Muscle of leg (tissue), 11 donors: ENCODE measurements around the gene C11orf24. TPM values are rescaled to one million over a fixed set of nuclear protein-coding genes. Genes with fewer than 3 reads are reported as not detected.

Experiments
- DNase-seq: peaks from one replicate; pipeline ENCODE4 v3.0.0; 2013
- H3K27ac ChIP-seq: one replicate; pipeline ENCODE4 v1.5.1; 2013; ENCODE audit warnings: mild to moderate bottlenecking, low read length, control low read depth
- H3K27me3 ChIP-seq: one replicate; pipeline ENCODE4 v1.6.1; 2013; ENCODE audit warnings: low read length; ENCODE audit not compliant: control insufficient read depth, insufficient read depth
- H3K36me3 ChIP-seq: one replicate; pipeline ENCODE4 v1.6.1; 2013; ENCODE audit warnings: low read length; ENCODE audit not compliant: control insufficient read depth, insufficient read depth
- H3K4me1 ChIP-seq: one replicate; pipeline ENCODE4 v1.6.1; 2013; ENCODE audit warnings: low read length; ENCODE audit not compliant: control insufficient read depth, insufficient read depth
- H3K4me3 ChIP-seq: one replicate; pipeline ENCODE4 v1.5.1; 2013; ENCODE audit warnings: low read length, control low read depth
- H3K9me3 ChIP-seq: replicated peaks from 2 replicates; pipeline ENCODE4 v1.6.1; 2013; ENCODE audit warnings: low read depth, low read length; ENCODE audit not compliant: control insufficient read depth
- WGBS: methylation state at CpG from one replicate; pipeline ENCODE4 v1.1.5; 2013; ENCODE audit warnings: missing lambda C conversion rate; ENCODE audit not compliant: insufficient coverage; 5-methylcytosine and 5-hydroxymethylcytosine counted together
- polyA plus RNA-seq, 8 donors: library from polyadenylated mRNA; unstranded; fragments of 120-200 nt; gene quantifications; one replicate each; pipeline versions ENCODE4 v1.2.1 to v1.2.3, GENCODE V29; 2013; ENCODE audit warnings: inconsistent platforms in 1 of 8, low replicate concordance in 1 of 8; ENCODE audit not compliant: insufficient read length in 8 of 8, insufficient read depth in 1 of 8
- total RNA-seq: library from RNA; stranded (reverse); fragments of 120-200 nt; gene quantifications from one replicate; pipeline ENCODE4 v1.2.4, GENCODE V29; 2013

Gene C11orf24
- total and polyA plus RNA-seq, 9 donors, result 14.7 to 39.0 (median 28.2) TPM

DNA sequence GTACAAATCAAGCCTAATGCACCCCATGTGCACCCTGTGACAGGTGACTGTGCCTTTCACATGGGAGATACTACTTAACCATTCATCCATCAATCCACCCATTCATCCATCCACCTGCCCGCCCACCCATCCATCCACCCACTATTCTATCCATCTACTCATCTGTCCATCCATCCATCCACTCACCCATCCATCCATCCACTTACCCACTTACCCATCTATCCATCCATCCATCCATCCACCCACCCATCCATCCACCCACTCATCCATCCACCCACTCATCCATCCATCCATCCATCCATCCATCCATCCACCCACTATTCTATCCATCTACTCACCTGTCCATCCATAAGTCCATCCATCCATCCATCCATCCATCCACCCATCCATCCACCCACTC lies 7.5 kb downstream of the C11orf24 start:
- Histone ChIP-seq H3K4me1 (peaks cover under 1% of the 10 kb centered on the region), H3K27me3 (no peaks in the 10 kb centered on the region), H3K27ac (no peak overlapping the region), H3K36me3 (peaks cover 79% of the 10 kb centered on the region), H3K4me3 (no peak overlapping the region), H3K9me3 (no peaks in the 10 kb centered on the region)
- WGBS, result 100% methylated on average over 1 of the region's 1 CpG
- no peak for DNase-seq

DNA sequence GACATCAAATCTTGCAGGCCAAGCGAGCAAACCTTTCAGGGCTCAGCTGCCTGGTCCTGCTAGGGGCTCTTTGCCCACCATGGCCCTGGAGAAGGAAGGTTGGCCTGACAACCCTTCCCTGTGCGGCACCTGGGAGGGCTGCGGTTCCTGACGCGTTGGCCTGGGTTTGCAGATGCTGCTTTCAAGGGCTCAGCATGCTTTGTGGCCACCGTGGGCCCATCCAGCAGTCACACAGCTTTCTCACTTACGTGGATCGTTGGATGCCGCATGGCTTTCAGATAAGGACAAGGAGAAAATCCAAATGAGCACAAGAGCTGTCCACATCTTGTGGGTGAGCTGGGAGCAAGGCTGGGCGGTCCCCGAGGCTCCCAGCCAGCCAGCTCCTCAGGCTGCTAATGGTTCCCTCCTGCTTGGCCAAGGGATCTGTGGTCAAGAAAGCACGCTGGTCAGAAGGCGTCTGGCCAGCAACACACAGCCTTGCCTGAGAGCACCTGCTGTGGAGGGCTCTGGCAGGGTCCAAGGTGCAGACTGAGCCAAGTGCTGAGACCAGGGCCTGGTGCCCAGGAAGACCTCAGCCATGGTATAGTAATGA lies 8.2 kb downstream of the C11orf24 start:
- Histone ChIP-seq H3K27me3 (no peaks in the 10 kb centered on the region), H3K36me3 (peaks cover 79% of the 10 kb centered on the region), H3K4me1 (no peaks in the 10 kb centered on the region), H3K4me3 (no peak overlapping the region), H3K27ac (no peak overlapping the region), H3K9me3 (no peaks in the 10 kb centered on the region)
- DNase-seq, result no peak
- 90% methylated on average over 12 of the region's 13 CpGs for WGBS

DNA sequence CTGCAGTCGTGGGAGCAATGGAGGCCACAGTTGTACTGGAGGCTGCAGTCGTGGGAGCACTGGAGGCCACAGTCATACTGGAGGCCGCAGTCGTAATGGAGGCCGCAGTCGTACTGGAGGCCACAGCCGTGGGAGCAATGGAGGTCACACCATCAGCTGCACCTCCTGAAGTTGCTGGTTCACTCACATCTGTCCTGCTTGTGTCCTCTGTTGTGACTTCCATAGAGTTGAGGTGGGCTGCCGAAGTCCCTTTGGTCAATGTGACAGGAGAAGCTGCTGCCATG lies 9.3 kb downstream of the C11orf24 start:
- H3K27me3 ChIP-seq, result no peaks in the 10 kb centered on the region
- no peak overlapping the region for H3K4me3 ChIP-seq
- no peak for DNase-seq
- H3K27ac ChIP-seq, result no peak overlapping the region
- H3K36me3 ChIP-seq, result peaks cover 71% of the 10 kb centered on the region
- peaks cover 4% of the 10 kb centered on the region for H3K4me1 ChIP-seq
- WGBS, result 98% methylated on average over 7 of the region's 8 CpGs
- no peaks in the 10 kb centered on the region for H3K9me3 ChIP-seq

DNA sequence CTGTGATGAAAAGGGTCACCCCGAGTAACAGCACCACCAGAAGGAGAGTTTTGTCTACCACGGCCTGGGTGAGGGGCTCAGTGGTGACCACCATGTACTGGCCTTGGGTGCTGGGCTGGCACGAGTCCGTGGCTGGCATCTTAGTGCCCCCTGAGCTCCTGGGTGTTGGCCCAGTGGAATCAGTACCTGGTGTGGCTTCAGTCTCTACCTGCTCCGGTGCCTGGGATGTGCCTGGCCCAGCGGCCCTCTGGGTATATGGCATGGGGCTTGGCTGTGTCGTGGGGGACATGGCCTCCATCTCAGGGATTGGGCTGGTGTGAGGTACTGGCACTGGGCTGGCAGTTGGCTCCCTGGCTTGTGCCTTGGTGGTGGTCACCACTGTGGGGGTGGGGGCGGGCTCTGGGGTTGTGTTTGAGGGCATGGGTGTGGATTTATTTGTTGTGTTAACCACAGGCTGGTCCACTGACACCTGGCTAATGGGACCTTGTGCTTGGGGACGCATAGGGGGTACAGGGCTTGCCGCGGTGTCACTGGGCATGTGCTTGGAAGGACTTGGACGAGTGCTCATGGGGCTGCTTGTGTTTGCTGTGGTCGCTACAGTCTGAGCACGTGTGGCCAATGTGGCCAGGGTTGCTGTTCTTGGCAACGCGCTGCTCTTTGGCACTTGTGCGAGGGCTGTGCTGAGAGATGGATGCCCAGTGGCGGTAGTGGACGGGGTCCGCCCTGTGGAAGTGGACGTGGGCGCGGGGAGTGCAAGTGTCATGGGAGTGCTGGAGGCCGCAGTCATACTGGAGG lies 9.8 kb downstream of the C11orf24 start:
- Histone ChIP-seq H3K9me3 (no peaks in the 10 kb centered on the region), H3K27me3 (no peaks in the 10 kb centered on the region), H3K4me3 (no peak overlapping the region), H3K27ac (no peak overlapping the region), H3K4me1 (peaks cover 9% of the 10 kb centered on the region), H3K36me3 (peaks cover 66% of the 10 kb centered on the region)
- WGBS, result 94% methylated on average over 24 of the region's 24 CpGs
- no peak for DNase-seq

DNA sequence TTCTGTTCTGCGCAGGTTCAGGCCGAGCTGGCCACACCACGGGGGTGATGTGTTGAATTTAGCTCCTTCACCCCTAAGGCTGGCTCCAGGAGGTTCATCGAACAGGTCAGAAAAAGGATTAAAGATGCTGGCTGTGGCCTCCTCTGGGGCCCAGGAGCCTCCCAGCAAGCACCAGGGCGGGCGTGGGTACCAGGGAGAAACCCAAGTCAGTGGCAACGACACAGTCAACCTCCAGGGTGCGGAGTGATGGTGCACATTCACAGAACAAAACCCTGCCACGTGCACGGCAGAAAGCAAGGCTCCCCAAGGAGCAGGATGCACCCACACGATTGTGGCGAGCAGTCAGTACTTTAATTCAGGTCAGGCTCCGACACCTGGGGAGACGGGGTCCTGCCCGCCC lies 10.8 kb downstream of the C11orf24 start:
- H3K9me3 ChIP-seq, result no peaks in the 10 kb centered on the region
- WGBS, result 72% methylated on average over 12 of the region's 15 CpGs
- H3K27me3 ChIP-seq, result no peaks in the 10 kb centered on the region
- H3K36me3 ChIP-seq, result peaks cover 57% of the 10 kb centered on the region
- H3K4me3 ChIP-seq, result no peak overlapping the region
- DNase-seq, result no peak
- H3K27ac ChIP-seq, result no peak overlapping the region
- H3K4me1 ChIP-seq, result peaks cover 18% of the 10 kb centered on the region

DNA sequence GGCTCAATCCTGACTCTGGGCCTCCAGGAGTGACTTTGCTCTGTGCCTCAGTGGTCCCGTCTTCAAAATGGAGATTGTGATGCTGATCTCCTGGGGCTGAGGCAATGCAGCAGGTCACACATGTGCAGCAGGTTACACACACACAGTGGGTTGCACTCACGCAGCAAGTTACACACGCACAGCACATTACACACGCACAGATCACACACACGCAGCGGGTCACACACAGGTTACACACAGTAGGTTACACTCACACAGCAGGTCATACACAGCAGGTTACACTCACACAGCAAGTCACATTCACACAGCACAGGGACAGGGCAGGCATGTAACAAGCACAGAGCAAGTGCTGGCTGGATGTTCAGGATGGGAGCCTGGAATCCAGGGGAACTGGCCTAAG lies 11.3 kb downstream of the C11orf24 start:
- Histone ChIP-seq H3K9me3 (no peaks in the 10 kb centered on the region), H3K36me3 (peaks cover 51% of the 10 kb centered on the region), H3K27me3 (no peaks in the 10 kb centered on the region), H3K27ac (no peak overlapping the region), H3K4me3 (no peak overlapping the region), H3K4me1 (peaks cover 20% of the 10 kb centered on the region)
- WGBS, result 93% methylated on average over 6 of the region's 6 CpGs
- no peak for DNase-seq

DNA sequence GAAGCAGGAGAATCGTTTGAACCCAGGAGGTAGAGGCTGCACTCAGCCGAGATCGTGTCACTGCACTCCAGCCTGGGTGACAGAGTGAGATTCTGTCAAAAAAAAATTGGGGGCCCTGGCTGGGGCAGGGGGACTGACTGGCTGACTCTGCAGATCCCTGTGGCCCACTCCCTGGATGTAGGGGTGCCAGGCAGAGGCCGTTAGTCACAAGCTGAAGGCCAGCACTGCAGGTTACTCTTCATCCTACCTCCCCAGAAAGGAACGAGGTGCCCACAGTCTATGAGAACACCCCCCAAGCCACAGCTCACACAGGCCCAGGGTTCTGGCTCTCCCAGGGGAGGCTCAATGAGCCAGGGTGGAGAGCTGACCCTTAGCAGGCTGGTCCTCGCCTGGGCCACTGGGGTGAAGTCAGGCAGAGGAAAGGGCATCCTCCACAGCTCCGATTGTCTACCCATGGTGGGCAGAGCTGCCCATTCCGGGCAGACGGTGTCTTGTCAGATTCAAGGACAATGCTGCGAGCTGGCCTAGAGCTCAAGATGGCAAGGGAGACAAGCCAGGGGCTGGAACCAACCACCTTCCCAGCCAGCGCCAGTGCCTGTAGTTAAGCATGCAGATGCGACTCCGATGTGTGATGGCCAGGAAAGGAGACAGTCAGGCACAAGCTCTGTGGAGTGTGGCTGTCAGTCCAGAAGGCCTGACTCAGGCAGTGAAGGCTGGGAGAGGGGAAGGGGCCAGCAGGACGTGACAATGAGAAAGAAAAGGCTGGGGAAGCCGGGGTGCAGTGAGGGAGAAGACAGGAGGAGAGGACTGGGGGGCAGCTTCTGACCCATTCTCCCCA lies 12.4 kb downstream of the C11orf24 start:
- Histone ChIP-seq H3K4me3 (no peak overlapping the region), H3K9me3 (no peaks in the 10 kb centered on the region)
- 86% methylated on average over 12 of the region's 15 CpGs for WGBS

DNA sequence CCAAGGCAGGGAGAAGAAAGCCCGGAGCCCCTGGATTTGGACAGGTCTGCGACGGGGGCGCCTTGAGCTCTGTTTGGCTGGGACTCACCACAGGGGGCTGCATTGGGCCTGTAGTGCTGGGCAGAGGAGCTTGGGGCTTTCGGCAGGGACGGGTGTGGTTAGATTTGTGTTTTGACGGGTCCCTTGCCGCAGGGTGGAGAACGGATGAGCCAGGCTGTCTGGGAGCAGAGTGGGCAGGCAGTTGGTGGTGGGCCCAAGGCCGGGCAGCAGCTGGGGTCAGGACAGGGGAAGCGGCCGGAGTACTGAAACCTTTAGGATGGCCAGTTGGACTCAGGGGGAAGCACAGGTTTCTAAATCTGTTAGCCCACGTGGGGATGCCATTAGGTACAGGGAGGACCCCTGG lies 13.4 kb downstream of the C11orf24 start:
- peaks cover 29% of the 10 kb centered on the region for H3K4me1 ChIP-seq
- 88% methylated on average over 10 of the region's 13 CpGs for WGBS
- peaks cover 32% of the 10 kb centered on the region for H3K36me3 ChIP-seq
- no peak overlapping the region for H3K4me3 ChIP-seq
- no peaks in the 10 kb centered on the region for H3K9me3 ChIP-seq
- peaks cover 2% of the 10 kb centered on the region for H3K27me3 ChIP-seq
- H3K27ac ChIP-seq, result no peak overlapping the region
- DNase-seq, result no peak

More for the DNA sequence above, 12.4 kb downstream of the C11orf24 start:
- peaks cover 41% of the 10 kb centered on the region for H3K36me3 ChIP-seq
- peaks cover 22% of the 10 kb centered on the region for H3K4me1 ChIP-seq
- DNase-seq, result no peak
- no peak overlapping the region for H3K27ac ChIP-seq
- no peaks in the 10 kb centered on the region for H3K27me3 ChIP-seq

DNA sequence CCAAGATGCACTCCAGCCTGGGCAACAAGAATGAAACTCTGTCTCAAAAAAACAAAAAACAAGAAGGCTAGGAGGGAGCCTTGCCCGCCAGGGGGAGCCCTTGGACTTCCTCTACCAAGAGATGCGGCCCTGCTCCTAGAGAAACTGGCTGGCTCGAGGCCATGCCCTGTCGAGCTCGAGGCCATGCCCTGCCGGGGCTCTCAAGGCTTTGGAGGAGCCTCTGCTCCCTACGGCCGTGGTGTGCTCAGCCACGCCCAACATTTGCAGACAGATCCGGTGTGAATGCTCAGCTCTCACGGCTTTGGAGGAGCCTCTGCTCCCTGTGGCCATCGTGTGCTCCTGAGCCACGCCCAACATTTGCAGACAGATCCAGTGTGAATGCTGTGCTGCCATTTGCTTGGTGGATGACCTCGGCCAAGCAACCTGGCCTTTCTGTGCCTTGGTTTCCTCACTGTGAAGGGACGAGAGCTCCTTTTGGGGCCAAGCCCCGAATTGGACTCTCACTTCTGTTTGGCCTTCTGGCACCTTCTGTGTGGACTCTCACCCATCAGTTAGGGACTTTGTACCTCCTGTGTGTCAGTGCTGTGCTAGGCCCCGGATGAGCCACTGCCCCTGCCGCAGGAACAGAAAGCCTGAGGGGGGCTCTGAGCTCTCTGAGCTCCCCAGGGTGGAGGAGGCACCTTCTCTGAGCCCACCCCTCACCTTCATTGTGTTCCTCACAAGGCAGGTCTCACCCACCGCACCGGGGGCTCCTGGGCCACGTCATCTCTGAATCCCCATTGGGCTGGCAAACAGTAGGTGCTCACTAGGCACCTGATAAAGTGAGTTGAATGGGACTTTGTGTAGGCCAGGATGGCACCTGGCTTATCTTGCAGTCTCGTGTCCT lies 14.1 kb downstream of the C11orf24 start:
- WGBS, result 28% methylated on average over 19 of the region's 22 CpGs
- Histone ChIP-seq H3K4me3 (no peak overlapping the region), H3K36me3 (peaks cover 26% of the 10 kb centered on the region), H3K27me3 (peaks cover 2% of the 10 kb centered on the region), H3K9me3 (no peaks in the 10 kb centered on the region), H3K4me1 (peaks cover 29% of the 10 kb centered on the region), H3K27ac (no peak overlapping the region)
- peak; percentile 93 for DNase-seq
